Smooth muscle cell (in vitro differentiated cells): Measurements from ENCODE around the gene KRCC1. TPM values are rescaled to one million over a fixed set of nuclear protein-coding genes. Genes with fewer than 3 reads are reported as not detected.
"Not testable (repeated sequence)": the region's sequence is repeated elsewhere in the genome, so short reads cannot be mapped to it uniquely, and the experiment has no call there.

ENCODE experiments used
- DNase-seq: peaks from one replicate; lab custom pipeline; 2025; ENCODE audit not compliant: unreplicated experiment; lab: John Stamatoyannopoulos, UW
- H2AFZ ChIP-seq: fragments of 200-600 bp; sonication (generic); 2 replicates; pipeline ENCODE4 v1.6.0; 2016; ENCODE audit warnings: antibody characterized with exemption, low read depth, mild to moderate bottlenecking
- H3F3A ChIP-seq: fragments of 200-600 bp; sonication (generic); 2 replicates; pipeline ENCODE4 v1.6.0; 2017; ENCODE audit warnings: antibody characterized with exemption, low read depth
- H3K27ac ChIP-seq: fragments of 200-600 bp; sonication (generic); 2 replicates; pipeline ENCODE4 v1.5.1; 2016; ENCODE audit warnings: low read depth, mild to moderate bottlenecking
- H3K27me3 ChIP-seq: fragments of 200-600 bp; sonication (generic); 2 replicates; pipeline ENCODE4 v1.6.1; 2016; ENCODE audit warnings: low read depth, mild to moderate bottlenecking
- H3K36me3 ChIP-seq: fragments of 200-600 bp; sonication (generic); 2 replicates; pipeline ENCODE4 v1.5.1; 2016; ENCODE audit warnings: low read depth
- H3K4me1 ChIP-seq: fragments of 200-600 bp; sonication (generic); 2 replicates; pipeline ENCODE4 v1.5.1; 2016; ENCODE audit warnings: low read depth
- H3K4me2 ChIP-seq: fragments of 200-600 bp; sonication (generic); 2 replicates; pipeline ENCODE4 v1.6.0; 2016; ENCODE audit warnings: mild to moderate bottlenecking
- H3K4me3 ChIP-seq: fragments of 200-600 bp; sonication (generic); 2 replicates; pipeline ENCODE4 v1.5.1; 2016; ENCODE audit warnings: mild to moderate bottlenecking
- H3K79me2 ChIP-seq: fragments of 200-600 bp; sonication (generic); 2 replicates; pipeline ENCODE4 v1.6.0; 2016; ENCODE audit warnings: low read depth, mild to moderate bottlenecking
- H3K9ac ChIP-seq: fragments of 200-600 bp; sonication (generic); 2 replicates; pipeline ENCODE4 v1.6.0; 2016; ENCODE audit warnings: low read depth
- H3K9me3 ChIP-seq: fragments of 200-600 bp; sonication (generic); replicated peaks from 2 replicates; pipeline ENCODE4 v1.5.1; 2016; ENCODE audit warnings: low read depth
- H4K20me1 ChIP-seq: fragments of 200-600 bp; sonication (generic); 2 replicates; pipeline ENCODE4 v1.6.0; 2016; ENCODE audit warnings: low read depth
- CTCF ChIP-seq: fragments of 200-600 bp; sonication (generic); IDR thresholded peaks from 2 replicates; pipeline ENCODE4 v1.5.1; 2017; ENCODE audit warnings: borderline replicate concordance, mild to moderate bottlenecking, antibody characterized with exemption; ENCODE audit not compliant: insufficient read depth, poor library complexity, severe bottlenecking
- WGBS: methylation state at CpG from one replicate; pipeline ENCODE4 v1.1.7; 2016; ENCODE audit warnings: low lambda C conversion rate; 5-methylcytosine and 5-hydroxymethylcytosine counted together
- polyA plus RNA-seq: library from polyadenylated mRNA; unstranded; fragments of >200 nt; fragmentation: Nextera tagmentation; extraction: Ambion mirVana; gene quantifications from 2 replicates; pipeline ENCODE4 v1.2.1, GENCODE V29; 2016
- total RNA-seq: library from RNA; depleted of rRNA; stranded (reverse); fragments of >200 nt; gene quantifications from 2 replicates; pipeline ENCODE4 v1.2.3, GENCODE V29; 2014

The KRCC1 gene
- total and polyA plus RNA-seq, 2 experiments from 2014 or later, result 19.7 to 45.9 TPM

- no peak for TF ChIP-seq CTCF
- DNase-seq, result no peak
- Histone ChIP-seq H3K9ac (no peak overlapping the region), H3K4me2 (no peak overlapping the region), H4K20me1 (peaks cover 24% of the 10 kb centered on the region), H3K27ac (no peak overlapping the region), H2AFZ (no peak overlapping the region), H3F3A (no peaks in the 10 kb centered on the region), H3K4me1 (peaks cover 12% of the 10 kb centered on the region), H3K36me3 (no peaks in the 10 kb centered on the region), H3K4me3 (no peak overlapping the region), H3K9me3 (no peaks in the 10 kb centered on the region), H3K79me2 (peaks cover 78% of the 10 kb centered on the region), H3K27me3 (no peaks in the 10 kb centered on the region)
- WGBS, result 94% methylated on average over 2 of the region's 2 CpGs
These were observed 3.8 kb downstream of the KRCC1 start for GRCh38 chr2:88051792-88052191.

GRCh38 chr2:88049622-88050021 is 6.0 kb downstream of the KRCC1 start:
- no peaks in the 10 kb centered on the region for H3K27me3 ChIP-seq
- H3K4me1 ChIP-seq, result peaks cover 12% of the 10 kb centered on the region
- H4K20me1 ChIP-seq, result peaks cover 27% of the 10 kb centered on the region
- no peaks in the 10 kb centered on the region for H3F3A ChIP-seq
- no peak overlapping the region for H3K4me2 ChIP-seq
- no peak overlapping the region for H3K4me3 ChIP-seq
- H3K36me3 ChIP-seq, result no peaks in the 10 kb centered on the region
- DNase-seq, result no peak
- H3K9ac ChIP-seq, result no peak overlapping the region
- WGBS, result 95% methylated on average over 1 of the region's 1 CpG
- H3K79me2 ChIP-seq, result peaks cover 89% of the 10 kb centered on the region
- no peak overlapping the region for H2AFZ ChIP-seq
- no peaks in the 10 kb centered on the region for H3K9me3 ChIP-seq
- TF ChIP-seq CTCF, result no peak
- no peak overlapping the region for H3K27ac ChIP-seq

- H3K4me3 ChIP-seq, result no peak overlapping the region
- TF ChIP-seq CTCF, result no peak
- no peak overlapping the region for H2AFZ ChIP-seq
- H3K36me3 ChIP-seq, result no peaks in the 10 kb centered on the region
- DNase-seq, result no peak
- WGBS, result 90% methylated on average over 3 of the region's 3 CpGs
- peaks cover 88% of the 10 kb centered on the region for H3K79me2 ChIP-seq
- H3K9me3 ChIP-seq, result no peaks in the 10 kb centered on the region
- H3K27me3 ChIP-seq, result no peaks in the 10 kb centered on the region
- H3K4me1 ChIP-seq, result peaks cover 1% of the 10 kb centered on the region
- no peak overlapping the region for H3K27ac ChIP-seq
- H3K9ac ChIP-seq, result no peak overlapping the region
- H4K20me1 ChIP-seq, result peaks cover 25% of the 10 kb centered on the region
- H3K4me2 ChIP-seq, result no peak overlapping the region
- H3F3A ChIP-seq, result no peaks in the 10 kb centered on the region
These were observed 7.0 kb downstream of the KRCC1 start for GRCh38 chr2:88048541-88048940.

GRCh38 chr2:88045561-88045960 is 10.0 kb downstream of the KRCC1 start:
- not testable (repeated sequence) for H3K9me3 ChIP-seq, H3K4me1 ChIP-seq, H2AFZ ChIP-seq, H3K4me3 ChIP-seq, H3K27me3 ChIP-seq, H3K27ac ChIP-seq, H3K4me2 ChIP-seq, DNase-seq, H3K9ac ChIP-seq, H3K36me3 ChIP-seq
- peaks cover 25% of the 10 kb centered on the region for H4K20me1 ChIP-seq
- peaks cover 78% of the 10 kb centered on the region for H3K79me2 ChIP-seq
- H3F3A ChIP-seq, result peaks cover 11% of the 10 kb centered on the region
- 96% methylated on average over 6 of the region's 6 CpGs for WGBS
